ENCODE measurements around the gene CCDC39. TPM values are rescaled to one million over a fixed set of nuclear protein-coding genes. Genes with fewer than 3 reads are reported as not detected.

The CCDC39 gene
- total RNA-seq, 1 experiment from 2014 or later: not detected

GRCh38 chr3:180705619-180706018 lies 26.3 kb upstream of the CCDC39 start:
- TF ChIP-seq CTCF (IDR thresholded peaks at IDR 0.05; ENCODE audit: insufficient read depth in 1 of 2, low read depth in 1 of 2, low read length in 1 of 2, severe bottlenecking in 1 of 2, unreplicated experiment in 1 of 2): no peak
- Histone ChIP-seq H3K27me3 (replicated peaks; ENCODE audit: control insufficient read depth, insufficient read depth, low read length) (no peaks in the 10 kb centered on the region), H3K4me3 (ENCODE audit: low read depth, low read length) (no peak overlapping the region), H3K36me3 (ENCODE audit: control insufficient read depth, insufficient read depth, low read length) (no peaks in the 10 kb centered on the region), H3K9me3 (no peaks in the 10 kb centered on the region), H3K4me1 (no peaks in the 10 kb centered on the region)
- intact Hi-C loops (cut with micrococcal nuclease; ENCODE audit: unreplicated experiment): no loop called here
- Mint-ChIP-seq H3K4me1 (ENCODE audit: low read depth, unreplicated experiment) (no peaks in the 10 kb centered on the region), H3K27me3 (ENCODE audit: insufficient read depth, unreplicated experiment) (no peaks in the 10 kb centered on the region), H3K4me3 (ENCODE audit: unreplicated experiment) (no peak overlapping the region), H3K27ac (ENCODE audit: unreplicated experiment) (no peak overlapping the region), H3K9me3 (ENCODE audit: unreplicated experiment) (no peaks in the 10 kb centered on the region), H3K36me3 (ENCODE audit: insufficient read depth, unreplicated experiment) (no peaks in the 10 kb centered on the region)
- DNase-seq: no peak
- ChIA-PET POLR2A (no interaction called here), CTCF (no interaction called here)
- BruUV-seq (replicated peaks): no TSS peak

DNA sequence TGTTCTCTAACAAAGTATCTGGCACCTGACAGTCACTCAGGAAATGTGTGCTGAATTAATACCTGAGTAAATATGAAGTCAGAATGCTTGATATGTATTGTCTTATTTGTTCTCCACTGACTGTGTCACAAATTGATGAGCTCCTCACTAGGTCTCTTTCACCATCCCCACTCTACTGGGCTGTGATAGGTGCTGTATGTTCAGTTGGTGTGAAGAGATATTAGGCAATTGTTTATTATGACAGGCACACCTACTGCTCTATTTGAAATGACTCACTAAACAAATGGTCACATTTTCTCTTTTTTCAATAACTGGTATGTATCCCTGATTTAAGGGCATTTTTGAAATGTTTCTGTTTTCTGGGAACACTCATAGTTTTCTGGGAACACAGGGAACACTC lies 25.2 kb upstream of the CCDC39 start:
- no peaks in the 10 kb centered on the region for H3K27me3 Mint-ChIP-seq (ENCODE audit: insufficient read depth, unreplicated experiment)
- Histone ChIP-seq H3K27me3 (replicated peaks; ENCODE audit: control insufficient read depth, insufficient read depth, low read length) (no peaks in the 10 kb centered on the region), H3K4me3 (ENCODE audit: low read depth, low read length) (no peak overlapping the region), H3K36me3 (ENCODE audit: control insufficient read depth, insufficient read depth, low read length) (no peaks in the 10 kb centered on the region), H3K4me1 (no peaks in the 10 kb centered on the region), H3K9me3 (no peaks in the 10 kb centered on the region)
- no peaks in the 10 kb centered on the region for H3K9me3 Mint-ChIP-seq (ENCODE audit: unreplicated experiment)
- POLR2A ChIA-PET: no interaction called here
- no peaks in the 10 kb centered on the region for H3K36me3 Mint-ChIP-seq (ENCODE audit: insufficient read depth, unreplicated experiment)
- no peak overlapping the region for H3K27ac Mint-ChIP-seq (ENCODE audit: unreplicated experiment)
- DNase-seq: no peak
- no peaks in the 10 kb centered on the region for H3K4me1 Mint-ChIP-seq (ENCODE audit: low read depth, unreplicated experiment)
- intact Hi-C loops (cut with micrococcal nuclease; ENCODE audit: unreplicated experiment): no loop called here
- no peak for TF ChIP-seq CTCF (IDR thresholded peaks at IDR 0.05; ENCODE audit: insufficient read depth in 1 of 2, low read depth in 1 of 2, low read length in 1 of 2, severe bottlenecking in 1 of 2, unreplicated experiment in 1 of 2)
- BruUV-seq (replicated peaks): no TSS peak
- no peak overlapping the region for H3K4me3 Mint-ChIP-seq (ENCODE audit: unreplicated experiment)
- CTCF ChIA-PET: no interaction called here

- ChIA-PET CTCF (no interaction called here), POLR2A (no interaction called here)
- no peaks in the 10 kb centered on the region for H3K9me3 ChIP-seq
- peaks cover 2% of the 10 kb centered on the region for H3K27me3 Mint-ChIP-seq (ENCODE audit: insufficient read depth, unreplicated experiment)
- no peaks in the 10 kb centered on the region for H3K36me3 ChIP-seq (ENCODE audit: control insufficient read depth, insufficient read depth, low read length)
- no peaks in the 10 kb centered on the region for H3K27me3 ChIP-seq (replicated peaks; ENCODE audit: control insufficient read depth, insufficient read depth, low read length)
- no TSS peak for BruUV-seq (replicated peaks)
- DNase-seq: no peak
- no peak overlapping the region for H3K27ac Mint-ChIP-seq (ENCODE audit: unreplicated experiment)
- no peaks in the 10 kb centered on the region for H3K4me1 ChIP-seq
- no peak overlapping the region for H3K4me3 ChIP-seq (ENCODE audit: low read depth, low read length)
- H3K4me3 Mint-ChIP-seq (ENCODE audit: unreplicated experiment): no peak overlapping the region
- TF ChIP-seq CTCF (IDR thresholded peaks at IDR 0.05; ENCODE audit: insufficient read depth in 1 of 2, low read depth in 1 of 2, low read length in 1 of 2, severe bottlenecking in 1 of 2, unreplicated experiment in 1 of 2): no peak
- H3K36me3 Mint-ChIP-seq (ENCODE audit: insufficient read depth, unreplicated experiment): no peaks in the 10 kb centered on the region
- no peaks in the 10 kb centered on the region for H3K9me3 Mint-ChIP-seq (ENCODE audit: unreplicated experiment)
- no peaks in the 10 kb centered on the region for H3K4me1 Mint-ChIP-seq (ENCODE audit: low read depth, unreplicated experiment)
- intact Hi-C loops (cut with micrococcal nuclease; ENCODE audit: unreplicated experiment): no loop called here
Measured at GRCh38 chr3:180700941-180701340, 21.7 kb upstream of the CCDC39 start.

All from Caco-2 (cell line).